Endodermal cell (in vitro differentiated cells): ENCODE results near the gene ODF2L. TPM values are rescaled to one million over a fixed set of nuclear protein-coding genes. Genes with fewer than 3 reads are reported as not detected.

Source experiments
- DNase-seq: peaks from one replicate; pipeline ENCODE4 v3.0.0-alpha.2; 2017
- H3K27ac ChIP-seq: 2 replicates; pipeline ENCODE4 v1.5.1; 2013; ENCODE audit warnings: mild to moderate bottlenecking, low read depth, low read length, moderate library complexity
- H3K27me3 ChIP-seq: 2 replicates; pipeline ENCODE4 v1.6.1; 2013; ENCODE audit warnings: mild to moderate bottlenecking, low read length, moderate library complexity; ENCODE audit not compliant: insufficient read depth, control insufficient read depth, poor library complexity, severe bottlenecking
- H3K36me3 ChIP-seq: 2 replicates; pipeline ENCODE4 v1.7.0; 2013; ENCODE audit warnings: mild to moderate bottlenecking, low read length, moderate library complexity; ENCODE audit not compliant: control insufficient read depth, insufficient read depth
- H3K4me1 ChIP-seq: one replicate; pipeline ENCODE4 v1.7.0; 2013; ENCODE audit warnings: low read length; ENCODE audit not compliant: control insufficient read depth, insufficient read depth
- H3K4me3 ChIP-seq: 2 replicates; pipeline ENCODE4 v1.5.1; 2013; ENCODE audit warnings: mild to moderate bottlenecking, low read length, moderate library complexity
- H3K9ac ChIP-seq: 2 replicates; pipeline ENCODE4 v1.6.1; 2013; ENCODE audit warnings: mild to moderate bottlenecking, low read length, moderate library complexity; ENCODE audit not compliant: poor library complexity, severe bottlenecking; ENCODE audit errors: extremely low read depth
- H3K9me3 ChIP-seq: 2 replicates; pipeline ENCODE4 v1.6.1; 2013; ENCODE audit warnings: mild to moderate bottlenecking, low read length, moderate library complexity; ENCODE audit not compliant: control insufficient read depth
- H3K27ac Mint-ChIP-seq: 2 replicates; pipeline ENCODE4 v1.8.0; 2020; ENCODE audit warnings: mixed read lengths
- H3K27me3 Mint-ChIP-seq: 2 replicates; pipeline ENCODE4 v1.8.0; 2021; ENCODE audit warnings: mild to moderate bottlenecking, mixed read lengths; ENCODE audit not compliant: insufficient read depth
- H3K36me3 Mint-ChIP-seq: 2 replicates; pipeline ENCODE4 v1.8.0; 2020; ENCODE audit warnings: low read depth, mixed read lengths
- H3K4me1 Mint-ChIP-seq: 2 replicates; pipeline ENCODE4 v1.8.0; 2020; ENCODE audit warnings: mixed read lengths
- H3K4me3 Mint-ChIP-seq: 2 replicates; pipeline ENCODE4 v1.8.0; 2020; ENCODE audit warnings: mild to moderate bottlenecking, moderate library complexity, mixed read lengths
- H3K9me3 Mint-ChIP-seq: 2 replicates; pipeline ENCODE4 v1.8.0; 2020; ENCODE audit warnings: mild to moderate bottlenecking, mixed read lengths
- CTCF ChIP-seq: fragments of 200-600 bp; sonication (generic); conservative IDR thresholded peaks from 2 replicates; pipeline ENCODE4 v1.5.0; 2021; ENCODE audit warnings: antibody characterized with exemption, mild to moderate bottlenecking
- WGBS, 2 experiments: methylation state at CpG; one replicate each; pipeline versions ENCODE4 v1.1.5 to v1.1.7; 2013; ENCODE audit warnings: missing lambda C conversion rate in 2 of 2, mixed read lengths in 1 of 2; ENCODE audit not compliant: insufficient coverage in 1 of 2, insufficient read length in 1 of 2; 5-methylcytosine and 5-hydroxymethylcytosine counted together
- total RNA-seq, 2 donors: library from RNA; stranded (reverse); fragmentation: NEBNext Ultra II Directional in 1 of 2; extraction: Animal tissue kit (Norgen Biotek cat#: 25700) in 1 of 2; gene quantifications; 2 replicates in 1 of 2; 3 replicates in 1 of 2; pipeline ENCODE4 v1.2.1, GENCODE V29; 2021

ODF2L gene
- total RNA-seq, 2 donors from 2014 or later: 77.6 to 84.1 TPM

- Mint-ChIP-seq H3K9me3 (peaks cover 6% of the 10 kb centered on the region), H3K27ac (no peak overlapping the region)
These were observed 56.2 kb downstream of the ODF2L start for GRCh38 chr1:86339906-86340305.

GRCh38 chr1:86339014-86339812, 56.9 kb downstream of the ODF2L start:
- H3K9me3 Mint-ChIP-seq: no peaks in the 10 kb centered on the region
- no peaks in the 10 kb centered on the region for H3K4me1 ChIP-seq
- H3K9me3 ChIP-seq: no peaks in the 10 kb centered on the region
- H3K36me3 ChIP-seq: no peaks in the 10 kb centered on the region
- no peak for TF ChIP-seq CTCF
- no peaks in the 10 kb centered on the region for H3K36me3 Mint-ChIP-seq
- H3K4me1 Mint-ChIP-seq: no peaks in the 10 kb centered on the region
- H3K4me3 ChIP-seq: no peak overlapping the region
- no peaks in the 10 kb centered on the region for H3K27me3 ChIP-seq
- no peak overlapping the region for H3K27ac ChIP-seq
- WGBS, 2 experiments: 92 to 94% methylated on average over 7 of the region's 7 CpGs
- DNase-seq: no peak
- no peaks in the 10 kb centered on the region for H3K27me3 Mint-ChIP-seq
- no peak overlapping the region for H3K4me3 Mint-ChIP-seq
- no peak overlapping the region for H3K9ac ChIP-seq
- H3K27ac Mint-ChIP-seq: no peak overlapping the region

More at GRCh38 chr1:86339906-86340305, 56.2 kb downstream of the ODF2L start:
- Mint-ChIP-seq H3K36me3 (no peaks in the 10 kb centered on the region), H3K27me3 (no peaks in the 10 kb centered on the region), H3K4me3 (no peak overlapping the region), H3K4me1 (no peaks in the 10 kb centered on the region)
- no peaks in the 10 kb centered on the region for H3K9me3 ChIP-seq
- 87 to 94% methylated on average over 4 to 7 of the region's 7 CpGs for WGBS, 2 experiments
- no peak for DNase-seq
- H3K27me3 ChIP-seq: no peaks in the 10 kb centered on the region
- no peak for TF ChIP-seq CTCF
- no peaks in the 10 kb centered on the region for H3K4me1 ChIP-seq
- H3K36me3 ChIP-seq: no peaks in the 10 kb centered on the region
- H3K4me3 ChIP-seq: no peak overlapping the region
- no peak overlapping the region for H3K27ac ChIP-seq
- H3K9ac ChIP-seq: no peak overlapping the region

- no peak for DNase-seq
- 75 to 100% methylated on average over 1 of the region's 1 CpG for WGBS, 2 experiments
- H3K9ac ChIP-seq: no peak overlapping the region
- no peak overlapping the region for H3K27ac Mint-ChIP-seq
- H3K9me3 ChIP-seq: no peaks in the 10 kb centered on the region
- no peaks in the 10 kb centered on the region for H3K4me1 Mint-ChIP-seq
- no peak overlapping the region for H3K4me3 Mint-ChIP-seq
- no peaks in the 10 kb centered on the region for H3K36me3 ChIP-seq
- H3K4me1 ChIP-seq: no peaks in the 10 kb centered on the region
- no peaks in the 10 kb centered on the region for H3K27me3 ChIP-seq
- TF ChIP-seq CTCF: no peak
- no peak overlapping the region for H3K27ac ChIP-seq
- H3K36me3 Mint-ChIP-seq: no peaks in the 10 kb centered on the region
- H3K4me3 ChIP-seq: no peak overlapping the region
- no peaks in the 10 kb centered on the region for H3K27me3 Mint-ChIP-seq
- H3K9me3 Mint-ChIP-seq: no peaks in the 10 kb centered on the region
These were observed 60.2 kb downstream of the ODF2L start for GRCh38 chr1:86335916-86336315.
